Measurements from ENCODE around the gene CCR5.
"Not testable (repeated sequence)": the region's sequence is repeated elsewhere in the genome, so short reads cannot be mapped to it uniquely, and the experiment has no call there.

Gene CCR5

DNA sequence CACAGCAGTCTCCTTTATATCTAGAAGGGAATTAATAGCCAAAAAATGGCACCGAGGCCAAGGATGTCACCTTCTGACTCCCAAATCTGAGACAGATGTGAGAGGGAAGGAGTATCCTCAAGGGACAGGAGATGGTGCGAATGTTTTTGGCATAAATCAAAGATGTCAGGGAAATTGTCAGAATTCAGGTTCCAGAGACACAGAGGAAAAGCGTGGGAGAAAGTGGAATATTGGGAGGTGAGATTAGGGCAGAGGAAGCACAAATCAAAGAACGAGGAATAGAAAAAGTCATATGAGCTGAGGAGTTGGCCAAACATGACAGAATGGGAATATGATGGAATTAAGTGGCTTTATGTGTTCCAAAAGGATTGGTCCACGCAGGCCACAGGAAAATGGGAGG lies 30.1 kb downstream of the CCR5 start:
- Histone ChIP-seq H3K9me2 (replicated peaks; ENCODE audit: low read depth, low read length) (no peaks in the 10 kb centered on the region), H3F3A (ENCODE audit: low read depth) (no peaks in the 10 kb centered on the region), H3K9me3 (ENCODE audit: insufficient read depth, low read depth, low read length) (no peaks in the 10 kb centered on the region), H3K27me3 (ENCODE audit: insufficient read depth, low read length, poor library complexity, severe bottlenecking) (no peaks in the 10 kb centered on the region), H2AFZ (ENCODE audit: low read length) (no peak overlapping the region), H3K4me3 (ENCODE audit: low read length, poor library complexity, severe bottlenecking) (no peak overlapping the region), H4K20me1 (ENCODE audit: insufficient read depth, low read length, poor library complexity, severe bottlenecking) (no peaks in the 10 kb centered on the region), H3K9ac (ENCODE audit: low read depth, low read length, poor library complexity, severe bottlenecking) (no peak overlapping the region), H3K4me2 (ENCODE audit: low read depth, low read length, poor library complexity, severe bottlenecking) (no peak overlapping the region), H3K36me3 (ENCODE audit: insufficient read depth, low read length) (no peaks in the 10 kb centered on the region), H3K4me1 (ENCODE audit: insufficient read depth, low read length, poor library complexity, severe bottlenecking) (no peaks in the 10 kb centered on the region), H3K79me2 (ENCODE audit: insufficient read depth, low read length) (no peaks in the 10 kb centered on the region)
- TF ChIP-seq EZH2phosphoT487 (IDR thresholded peaks at IDR 0.05; ENCODE audit: borderline replicate concordance) = no peak

DNA sequence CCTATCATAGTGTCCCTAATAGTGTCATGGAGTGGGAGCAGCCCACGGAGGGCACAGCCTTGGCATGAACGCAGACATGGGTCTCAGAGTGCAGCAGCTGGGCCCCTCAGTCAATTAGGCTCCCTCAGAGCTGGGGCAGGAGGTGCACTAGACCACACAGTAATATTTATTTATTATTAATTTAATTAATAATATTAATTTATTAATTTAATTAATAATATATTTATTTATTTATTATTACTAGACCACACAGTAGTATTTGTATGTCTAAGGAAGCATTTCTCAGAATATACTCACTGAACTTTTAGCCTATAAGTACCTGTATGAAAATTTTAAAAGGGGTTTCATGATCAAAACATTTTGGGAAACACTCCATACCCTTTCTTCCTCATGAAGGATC lies 30.8 kb downstream of the CCR5 start:
- no peak overlapping the region for H3K4me2 ChIP-seq (ENCODE audit: low read depth, low read length, poor library complexity, severe bottlenecking)
- H3K79me2 ChIP-seq (ENCODE audit: insufficient read depth, low read length) = no peaks in the 10 kb centered on the region
- TF ChIP-seq EZH2phosphoT487 (IDR thresholded peaks at IDR 0.05; ENCODE audit: borderline replicate concordance) = no peak
- TF ChIP-seq, protein P1, sequence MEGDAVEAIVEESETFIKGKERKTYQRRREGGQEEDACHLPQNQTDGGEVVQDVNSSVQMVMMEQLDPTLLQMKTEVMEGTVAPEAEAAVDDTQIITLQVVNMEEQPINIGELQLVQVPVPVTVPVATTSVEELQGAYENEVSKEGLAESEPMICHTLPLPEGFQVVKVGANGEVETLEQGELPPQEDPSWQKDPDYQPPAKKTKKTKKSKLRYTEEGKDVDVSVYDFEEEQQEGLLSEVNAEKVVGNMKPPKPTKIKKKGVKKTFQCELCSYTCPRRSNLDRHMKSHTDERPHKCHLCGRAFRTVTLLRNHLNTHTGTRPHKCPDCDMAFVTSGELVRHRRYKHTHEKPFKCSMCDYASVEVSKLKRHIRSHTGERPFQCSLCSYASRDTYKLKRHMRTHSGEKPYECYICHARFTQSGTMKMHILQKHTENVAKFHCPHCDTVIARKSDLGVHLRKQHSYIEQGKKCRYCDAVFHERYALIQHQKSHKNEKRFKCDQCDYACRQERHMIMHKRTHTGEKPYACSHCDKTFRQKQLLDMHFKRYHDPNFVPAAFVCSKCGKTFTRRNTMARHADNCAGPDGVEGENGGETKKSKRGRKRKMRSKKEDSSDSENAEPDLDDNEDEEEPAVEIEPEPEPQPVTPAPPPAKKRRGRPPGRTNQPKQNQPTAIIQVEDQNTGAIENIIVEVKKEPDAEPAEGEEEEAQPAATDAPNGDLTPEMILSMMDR (conservative IDR thresholded peaks at IDR 0.05; ENCODE audit: low read length) = no peak
- H3K9ac ChIP-seq (ENCODE audit: low read depth, low read length, poor library complexity, severe bottlenecking) = no peak overlapping the region
- H3K9me3 ChIP-seq (ENCODE audit: insufficient read depth, low read depth, low read length) = no peaks in the 10 kb centered on the region
- no peaks in the 10 kb centered on the region for H3K27me3 ChIP-seq (ENCODE audit: insufficient read depth, low read length, poor library complexity, severe bottlenecking)
- H4K20me1 ChIP-seq (ENCODE audit: insufficient read depth, low read length, poor library complexity, severe bottlenecking) = no peaks in the 10 kb centered on the region
- H2AFZ ChIP-seq (ENCODE audit: low read length) = no peak overlapping the region
- no peaks in the 10 kb centered on the region for H3F3A ChIP-seq (ENCODE audit: low read depth)
- H3K36me3 ChIP-seq (ENCODE audit: insufficient read depth, low read length) = no peaks in the 10 kb centered on the region
- no peaks in the 10 kb centered on the region for H3K9me2 ChIP-seq (replicated peaks; ENCODE audit: low read depth, low read length)
- H3K4me1 ChIP-seq (ENCODE audit: insufficient read depth, low read length, poor library complexity, severe bottlenecking) = no peaks in the 10 kb centered on the region
- no peak overlapping the region for H3K4me3 ChIP-seq (ENCODE audit: low read length, poor library complexity, severe bottlenecking)

DNA sequence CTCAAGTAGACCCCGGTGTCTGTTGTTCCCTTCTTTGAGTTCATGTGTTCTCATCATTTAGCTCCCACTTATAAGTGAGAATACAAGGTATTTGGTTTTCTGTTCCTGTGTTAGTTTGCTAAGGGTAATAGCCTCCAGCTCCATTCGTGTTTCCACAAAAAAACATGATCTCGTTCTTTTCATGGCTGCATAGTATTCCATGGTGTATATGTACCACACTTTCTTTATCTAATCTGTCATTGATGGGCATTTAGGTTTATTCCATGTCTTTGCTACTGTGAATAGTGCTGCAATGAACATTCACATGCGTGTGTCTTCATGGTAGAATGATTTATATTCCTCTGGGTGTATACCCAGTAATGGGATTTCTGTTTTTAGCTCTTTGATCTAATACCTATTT lies 32.2 kb downstream of the CCR5 start:
- H3K9me3 ChIP-seq (ENCODE audit: insufficient read depth, low read depth, low read length); H2AFZ ChIP-seq (ENCODE audit: low read length); H3K4me1 ChIP-seq (ENCODE audit: insufficient read depth, low read length, poor library complexity, severe bottlenecking); H3K27me3 ChIP-seq (ENCODE audit: insufficient read depth, low read length, poor library complexity, severe bottlenecking); H3K79me2 ChIP-seq (ENCODE audit: insufficient read depth, low read length); H3K9ac ChIP-seq (ENCODE audit: low read depth, low read length, poor library complexity, severe bottlenecking); H3K4me2 ChIP-seq (ENCODE audit: low read depth, low read length, poor library complexity, severe bottlenecking); H3K36me3 ChIP-seq (ENCODE audit: insufficient read depth, low read length); H3F3A ChIP-seq (ENCODE audit: low read depth); H3K4me3 ChIP-seq (ENCODE audit: low read length, poor library complexity, severe bottlenecking); H3K9me2 ChIP-seq (replicated peaks; ENCODE audit: low read depth, low read length); H4K20me1 ChIP-seq (ENCODE audit: insufficient read depth, low read length, poor library complexity, severe bottlenecking): not testable (repeated sequence)

DNA sequence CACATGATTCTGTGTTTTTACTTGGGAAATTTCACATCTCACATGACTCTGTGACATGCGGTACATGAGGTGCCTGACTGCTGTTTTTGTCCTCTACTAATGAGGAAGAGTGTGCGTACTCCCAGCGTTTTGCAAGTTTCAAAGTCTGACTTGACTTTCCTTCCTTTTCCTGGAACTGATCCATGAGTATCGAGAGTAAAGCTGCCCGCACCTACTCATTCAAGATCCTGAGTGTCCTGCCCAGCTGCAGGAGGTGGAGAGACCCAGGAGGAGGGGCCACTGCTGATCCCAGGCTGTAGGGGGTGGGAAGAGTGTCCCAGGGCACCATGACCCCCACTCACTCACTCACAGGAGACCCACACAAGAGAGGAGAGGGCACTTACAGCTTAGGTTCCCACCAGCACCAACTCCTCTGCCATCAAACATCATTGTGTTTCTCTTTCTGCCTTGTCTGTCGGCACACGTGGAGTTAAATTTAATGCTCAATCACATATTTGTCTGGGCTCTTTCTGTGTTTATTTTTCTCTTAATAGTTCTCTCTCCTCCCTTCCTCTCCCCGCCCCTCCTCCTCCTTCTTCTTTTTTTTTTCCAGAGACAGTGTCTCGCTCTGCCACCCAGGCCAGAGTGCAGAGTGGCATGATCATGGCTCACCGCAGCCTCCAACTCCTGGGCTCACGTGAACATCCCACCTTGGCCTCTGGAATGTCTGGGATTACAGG lies 34.7 kb downstream of the CCR5 start:
- H4K20me1 ChIP-seq (ENCODE audit: insufficient read depth, low read length, poor library complexity, severe bottlenecking) = no peaks in the 10 kb centered on the region
- H3K9me2 ChIP-seq (replicated peaks; ENCODE audit: low read depth, low read length) = no peaks in the 10 kb centered on the region
- no peaks in the 10 kb centered on the region for H3K36me3 ChIP-seq (ENCODE audit: insufficient read depth, low read length)
- no peaks in the 10 kb centered on the region for H3F3A ChIP-seq (ENCODE audit: low read depth)
- H3K4me1 ChIP-seq (ENCODE audit: insufficient read depth, low read length, poor library complexity, severe bottlenecking) = peaks cover 13% of the 10 kb centered on the region
- no peak overlapping the region for H2AFZ ChIP-seq (ENCODE audit: low read length)
- no peak overlapping the region for H3K9ac ChIP-seq (ENCODE audit: low read depth, low read length, poor library complexity, severe bottlenecking)
- TF ChIP-seq, protein P1 (conservative IDR thresholded peaks at IDR 0.05; ENCODE audit: low read length) = no peak
- TF ChIP-seq EZH2phosphoT487 (IDR thresholded peaks at IDR 0.05; ENCODE audit: borderline replicate concordance) = no peak
- no peak overlapping the region for H3K4me2 ChIP-seq (ENCODE audit: low read depth, low read length, poor library complexity, severe bottlenecking)
- H3K27me3 ChIP-seq (ENCODE audit: insufficient read depth, low read length, poor library complexity, severe bottlenecking) = no peaks in the 10 kb centered on the region
- H3K4me3 ChIP-seq (ENCODE audit: low read length, poor library complexity, severe bottlenecking) = no peak overlapping the region
- no peaks in the 10 kb centered on the region for H3K9me3 ChIP-seq (ENCODE audit: insufficient read depth, low read depth, low read length)
- H3K79me2 ChIP-seq (ENCODE audit: insufficient read depth, low read length) = no peaks in the 10 kb centered on the region
